ENCODE measurements around the gene KDM4B.
A peak's percentile ranks its signal among the peaks of the same experiment; 100 is the strongest.

The KDM4B gene

DNA sequence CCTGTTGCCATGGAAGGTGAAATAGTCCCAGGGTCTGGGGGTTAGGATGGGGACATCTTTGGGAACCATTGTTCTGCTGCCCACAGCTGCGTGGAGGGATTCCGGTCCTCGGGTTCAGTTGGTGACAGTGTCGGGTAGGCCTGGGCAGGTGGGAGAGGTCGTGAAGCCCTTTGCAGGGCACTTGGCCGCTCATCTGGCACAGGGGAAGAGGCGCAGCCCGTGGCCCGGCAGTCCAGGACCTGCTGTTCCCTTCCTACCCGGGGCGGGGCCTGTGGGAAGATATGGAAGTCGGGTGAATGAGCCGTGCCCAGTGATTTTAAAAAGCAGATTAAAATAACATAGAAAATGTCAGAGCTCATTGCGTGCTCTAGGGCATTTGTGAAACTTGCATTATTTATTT, 44.8 kb downstream of the KDM4B start:
- no peak for DNase-seq (ENCODE audit: low read depth in 3 of 3)

GRCh38 chr19:5014941-5015340, 46.0 kb downstream of the KDM4B start:
- no peak for DNase-seq (ENCODE audit: low read depth in 3 of 3)

DNA sequence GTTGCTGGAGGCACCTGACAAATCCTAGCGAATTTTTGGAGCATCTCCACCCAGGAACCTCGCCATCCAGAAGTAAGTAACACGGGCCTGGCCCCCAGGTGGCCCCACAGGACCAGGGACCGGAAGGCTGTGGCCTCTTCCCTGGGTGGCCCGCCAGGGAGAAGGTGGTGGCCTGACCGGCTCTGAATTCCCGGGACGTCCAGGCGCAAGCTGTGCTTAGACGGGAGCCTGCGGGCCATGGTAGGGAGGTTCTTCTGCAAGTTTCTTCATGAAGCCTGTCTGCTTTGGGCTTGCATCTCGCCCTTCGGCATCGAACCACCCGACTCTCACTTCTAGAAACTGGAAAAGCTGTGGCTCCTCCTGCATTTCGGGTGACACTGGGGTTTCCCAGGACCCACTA, 47.4 kb downstream of the KDM4B start:
- DNase-seq (ENCODE audit: low read depth in 3 of 3) = no peak

- no peak for DNase-seq (ENCODE audit: low read depth in 3 of 3)
Observed at GRCh38 chr19:5016781-5017180, 47.9 kb downstream of the KDM4B start.

DNA sequence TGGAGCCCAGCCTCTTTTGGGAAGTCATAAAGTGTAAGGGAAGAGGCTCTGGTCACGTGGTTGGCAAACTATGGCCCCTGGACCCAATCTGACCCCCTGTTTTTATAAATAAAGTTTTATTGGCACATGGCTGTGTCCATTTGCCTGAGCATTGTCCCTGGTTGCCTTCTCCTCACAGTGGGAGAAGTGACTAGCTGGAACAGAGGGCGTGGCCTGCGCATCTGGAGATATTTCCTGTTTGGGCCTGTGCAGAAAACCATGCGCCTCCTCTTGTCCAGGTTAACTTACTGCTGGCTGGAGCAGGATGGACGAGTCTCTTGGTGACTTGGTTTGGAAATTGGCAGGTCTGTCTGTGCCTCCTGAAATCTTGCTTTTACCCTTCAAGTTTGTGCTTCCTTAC, 48.3 kb downstream of the KDM4B start:
- no peak for DNase-seq (ENCODE audit: low read depth in 3 of 3)

- no peak for DNase-seq (ENCODE audit: low read depth in 3 of 3)
Observed at GRCh38 chr19:5018224-5019015, 49.5 kb downstream of the KDM4B start.

DNA sequence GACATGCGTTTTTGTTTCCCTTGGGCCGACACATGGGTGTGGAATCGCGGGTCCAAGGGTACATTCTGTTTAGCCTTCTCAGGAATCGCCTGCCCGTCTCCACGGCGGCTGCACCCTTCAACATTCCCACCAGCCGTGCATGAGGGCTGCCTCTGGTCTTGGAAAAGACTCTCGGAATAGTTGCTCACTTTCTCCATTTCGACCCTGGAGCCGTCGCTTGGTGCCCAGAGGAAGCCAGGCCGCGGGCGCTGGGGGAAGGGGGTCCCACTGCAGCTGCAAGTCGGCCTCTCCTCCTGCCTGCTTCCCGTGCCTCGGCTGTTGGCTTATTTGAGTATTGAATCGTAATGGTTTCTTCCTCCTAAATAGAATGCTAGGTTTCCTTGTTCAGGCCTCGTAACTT, 51.5 kb downstream of the KDM4B start:
- no peak for DNase-seq (ENCODE audit: low read depth in 3 of 3)

GRCh38 chr19:5021046-5021445, 52.1 kb downstream of the KDM4B start:
- DNase-seq (ENCODE audit: low read depth in 3 of 3) = no peak

DNA sequence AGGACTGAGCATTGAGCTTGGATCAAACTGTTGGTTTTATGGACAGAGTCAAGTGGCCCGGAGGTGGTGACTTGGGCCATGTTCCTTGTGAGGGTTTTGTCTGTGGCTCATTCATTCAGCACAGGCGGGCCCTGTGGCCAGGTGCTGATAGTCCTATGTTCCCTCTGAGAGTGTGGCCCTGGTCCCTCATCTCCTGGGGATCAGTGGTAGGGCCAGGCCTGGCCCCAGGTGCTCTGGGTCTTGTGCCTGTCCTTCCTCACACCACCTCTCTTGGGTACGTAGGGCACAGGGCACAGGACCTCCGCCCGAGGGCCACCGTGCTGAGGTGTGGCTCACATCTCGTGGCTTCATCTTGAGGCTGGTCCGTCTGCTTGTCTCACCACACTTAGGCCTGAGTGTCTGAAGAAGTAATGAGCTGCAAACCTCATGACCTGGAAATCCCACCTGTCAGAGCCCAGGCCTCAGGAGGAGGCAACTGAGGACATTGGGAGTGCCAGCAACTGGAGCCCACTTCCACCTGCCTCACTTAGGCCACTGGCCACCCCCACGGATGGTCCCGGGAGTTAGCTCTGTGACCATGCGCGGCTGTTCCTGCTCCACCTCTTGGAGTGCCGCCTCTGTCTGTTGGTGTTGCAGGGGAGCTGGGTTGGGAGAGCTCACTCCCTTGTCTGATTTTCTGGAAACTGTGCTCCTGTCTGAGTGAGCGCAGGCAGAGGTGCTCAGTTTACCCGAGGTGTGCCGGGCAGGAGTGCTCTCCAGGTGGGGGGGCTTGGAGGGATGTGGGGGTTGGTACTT, 53.4 kb downstream of the KDM4B start:
- DNase-seq (ENCODE audit: low read depth in 3 of 3) = no peak

DNA sequence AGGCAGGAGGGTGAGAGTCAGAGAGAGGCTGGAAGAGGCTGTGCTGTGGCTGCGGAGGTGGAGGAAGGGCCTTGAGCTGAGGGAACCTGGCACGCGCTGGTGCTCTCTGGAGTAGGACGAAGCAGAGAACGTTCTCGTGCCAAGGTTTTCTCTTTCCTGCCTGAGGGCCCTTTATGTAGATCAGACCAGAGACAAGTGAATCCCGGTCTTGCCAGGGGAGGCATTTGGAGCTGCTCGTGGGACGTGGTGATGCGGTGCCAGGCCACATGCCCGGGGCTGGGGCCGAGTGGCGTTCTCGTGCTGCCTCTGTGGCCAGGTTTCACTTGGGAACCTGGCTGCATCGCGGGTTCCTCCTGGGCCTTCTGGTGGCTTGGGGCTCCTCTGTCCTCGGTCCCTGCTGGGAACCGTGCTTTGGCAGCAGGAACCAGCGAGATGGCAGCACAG, 54.2 kb downstream of the KDM4B start:
- no peak for DNase-seq (ENCODE audit: low read depth in 3 of 3)

DNA sequence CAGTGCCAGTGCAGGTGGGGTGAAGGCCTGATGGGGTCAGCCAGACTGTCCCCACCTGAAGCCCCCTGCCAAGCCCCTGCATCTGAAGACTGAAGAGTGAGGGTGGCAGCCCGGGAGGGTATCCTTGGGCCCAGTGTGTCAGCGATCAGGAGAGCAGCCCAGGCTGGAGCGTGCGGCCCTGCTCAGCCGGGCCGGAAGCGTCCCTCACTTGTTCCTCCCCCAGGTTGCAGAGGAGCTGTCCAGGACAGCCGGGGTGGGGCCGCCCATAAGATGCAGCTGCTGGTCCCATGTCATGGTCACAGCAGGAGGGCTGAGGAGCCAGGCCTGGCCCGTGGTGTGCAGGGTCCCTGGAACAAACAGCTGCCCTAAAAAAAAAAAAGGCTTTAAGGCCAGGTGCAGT, 55.4 kb downstream of the KDM4B start:
- no peak for DNase-seq (ENCODE audit: low read depth in 3 of 3)

DNA sequence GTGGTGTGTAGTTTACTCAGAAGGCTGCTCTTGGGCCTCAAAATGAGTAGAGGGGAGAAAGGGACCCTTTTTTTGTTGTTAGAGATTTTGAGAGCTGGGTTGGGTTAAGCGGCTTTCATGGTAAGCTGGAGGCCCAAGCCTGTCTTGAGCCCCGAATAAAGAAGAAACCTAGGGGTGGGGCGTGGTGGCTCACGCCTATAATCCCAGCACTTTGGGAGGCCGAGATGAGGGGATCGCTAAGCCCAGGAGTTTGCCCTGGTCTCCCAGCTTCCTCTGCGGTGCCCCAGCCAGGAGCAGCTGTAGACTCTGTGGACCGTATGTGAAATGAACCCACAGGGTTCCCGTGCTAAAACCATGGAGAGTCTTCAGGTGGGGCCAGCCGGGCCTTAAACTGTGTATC, 56.1 kb downstream of the KDM4B start:
- DNase-seq (ENCODE audit: low read depth in 3 of 3) = no peak

DNA sequence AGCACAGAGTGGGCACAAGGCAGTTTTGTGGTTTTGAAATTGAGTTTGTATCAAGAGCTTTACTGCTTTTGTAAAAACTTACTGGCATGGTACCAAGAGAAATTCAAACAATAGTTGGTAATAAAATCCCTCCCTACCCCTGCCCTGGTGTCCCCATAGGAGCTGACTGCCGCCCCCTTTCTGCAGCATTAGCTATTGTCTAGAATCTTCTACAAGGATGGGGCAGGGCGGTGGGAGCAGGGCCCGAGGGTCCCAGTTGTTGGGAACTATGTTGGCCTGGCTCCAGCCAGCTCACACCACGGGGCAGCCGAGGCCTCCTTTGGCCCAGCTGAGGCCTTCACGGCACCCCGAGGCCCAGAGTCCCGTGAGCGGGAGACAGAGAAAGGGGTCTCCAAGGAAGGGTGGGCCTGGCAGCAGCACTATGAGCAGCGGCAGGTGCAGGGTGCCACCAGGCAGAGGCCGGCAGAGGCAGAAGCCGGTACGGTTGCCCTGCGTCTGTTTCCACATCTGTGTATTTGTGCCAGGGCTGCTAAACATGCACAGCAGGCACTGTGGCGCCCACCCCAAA, 57.9 kb downstream of the KDM4B start:
- no peak for DNase-seq (ENCODE audit: low read depth in 3 of 3)

- no peak for DNase-seq (ENCODE audit: low read depth in 3 of 3)
Observed at GRCh38 chr19:5028229-5028886, 59.4 kb downstream of the KDM4B start.

GRCh38 chr19:5029596-5029995, 60.7 kb downstream of the KDM4B start:
- peak; percentile 38 to 66 (median 41) for DNase-seq (ENCODE audit: low read depth in 3 of 3)

DNA sequence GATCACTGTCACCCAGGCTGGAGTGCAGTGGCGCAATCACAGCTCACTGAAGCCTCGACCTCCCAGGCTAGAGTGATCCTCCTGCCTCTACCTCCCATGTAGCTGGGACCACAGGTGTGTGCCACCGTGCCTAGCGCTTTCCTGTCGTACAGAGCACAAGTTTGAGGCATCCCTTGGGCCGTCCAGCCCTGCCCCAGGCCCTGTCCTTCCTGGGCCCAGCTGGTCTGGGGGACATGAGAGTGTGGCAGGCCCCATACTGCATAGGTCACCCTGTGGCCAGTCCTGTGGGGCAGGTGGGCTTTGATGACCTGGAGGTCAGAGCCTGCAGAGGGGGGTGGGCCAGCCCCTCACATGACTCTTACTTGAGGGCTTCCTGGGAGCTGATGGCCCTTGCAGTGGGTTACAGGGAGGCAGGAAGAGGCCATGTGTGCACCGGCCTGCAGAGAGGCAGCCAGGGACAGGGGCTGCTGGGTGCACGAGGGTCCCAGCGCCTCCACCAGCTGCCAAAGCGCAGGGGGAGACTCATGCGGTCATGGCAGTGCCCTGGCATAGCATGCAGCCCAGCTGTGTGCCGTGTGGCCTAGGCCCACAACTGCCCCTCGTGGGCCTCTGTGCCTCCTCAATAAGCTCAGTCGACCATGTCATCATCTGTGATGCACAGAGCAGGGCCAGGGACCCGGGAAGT, 61.4 kb downstream of the KDM4B start:
- no peak for DNase-seq (ENCODE audit: low read depth in 3 of 3)

- DNase-seq (ENCODE audit: low read depth in 3 of 3) = no peak
Observed at GRCh38 chr19:5030822-5031221, 61.9 kb downstream of the KDM4B start.

DNA sequence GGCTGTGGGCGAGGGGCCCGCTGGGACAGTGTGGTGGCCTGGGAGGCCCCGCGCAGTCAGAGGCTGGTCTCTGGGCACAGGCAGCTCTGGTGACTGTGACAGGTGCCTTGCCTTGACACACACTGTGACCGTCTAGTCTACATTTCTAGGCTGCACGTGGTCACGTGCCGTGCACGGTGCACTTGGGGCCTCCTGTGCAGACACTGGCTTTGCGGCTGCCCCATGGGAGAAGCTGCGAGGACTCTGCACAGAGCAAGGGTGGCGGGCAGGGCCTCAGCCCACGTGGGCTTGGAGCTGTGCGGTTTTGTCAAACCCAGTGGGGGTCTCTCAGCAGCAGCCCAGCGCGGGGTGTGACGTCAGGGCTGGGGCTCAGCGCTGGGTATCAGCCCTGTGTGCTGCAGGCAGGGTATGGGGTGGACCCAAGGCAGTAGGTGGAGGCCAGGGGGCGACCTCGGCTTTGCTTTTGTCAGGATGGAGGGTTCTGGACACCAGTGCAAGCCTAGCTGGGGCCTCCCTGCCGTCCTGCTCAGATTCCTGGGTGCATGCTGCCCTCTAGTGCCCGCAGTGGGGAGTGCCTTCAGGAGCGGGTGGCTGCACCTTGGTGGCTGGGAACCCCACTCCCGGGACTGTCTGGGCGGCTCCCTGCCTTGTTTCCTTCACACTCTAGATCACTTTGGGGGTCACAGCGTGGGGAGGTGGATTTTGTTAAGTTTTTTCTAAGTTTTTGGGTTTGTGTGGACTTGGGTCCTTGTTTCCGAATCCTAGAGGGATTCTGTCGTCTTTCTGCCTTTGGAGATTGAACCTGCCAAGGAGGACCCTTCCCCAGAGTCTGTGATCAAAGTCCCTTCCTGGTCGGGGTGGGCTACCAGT, 62.6 kb downstream of the KDM4B start:
- DNase-seq (ENCODE audit: low read depth in 3 of 3) = peak; percentile 69 to 81 (median 75)

DNA sequence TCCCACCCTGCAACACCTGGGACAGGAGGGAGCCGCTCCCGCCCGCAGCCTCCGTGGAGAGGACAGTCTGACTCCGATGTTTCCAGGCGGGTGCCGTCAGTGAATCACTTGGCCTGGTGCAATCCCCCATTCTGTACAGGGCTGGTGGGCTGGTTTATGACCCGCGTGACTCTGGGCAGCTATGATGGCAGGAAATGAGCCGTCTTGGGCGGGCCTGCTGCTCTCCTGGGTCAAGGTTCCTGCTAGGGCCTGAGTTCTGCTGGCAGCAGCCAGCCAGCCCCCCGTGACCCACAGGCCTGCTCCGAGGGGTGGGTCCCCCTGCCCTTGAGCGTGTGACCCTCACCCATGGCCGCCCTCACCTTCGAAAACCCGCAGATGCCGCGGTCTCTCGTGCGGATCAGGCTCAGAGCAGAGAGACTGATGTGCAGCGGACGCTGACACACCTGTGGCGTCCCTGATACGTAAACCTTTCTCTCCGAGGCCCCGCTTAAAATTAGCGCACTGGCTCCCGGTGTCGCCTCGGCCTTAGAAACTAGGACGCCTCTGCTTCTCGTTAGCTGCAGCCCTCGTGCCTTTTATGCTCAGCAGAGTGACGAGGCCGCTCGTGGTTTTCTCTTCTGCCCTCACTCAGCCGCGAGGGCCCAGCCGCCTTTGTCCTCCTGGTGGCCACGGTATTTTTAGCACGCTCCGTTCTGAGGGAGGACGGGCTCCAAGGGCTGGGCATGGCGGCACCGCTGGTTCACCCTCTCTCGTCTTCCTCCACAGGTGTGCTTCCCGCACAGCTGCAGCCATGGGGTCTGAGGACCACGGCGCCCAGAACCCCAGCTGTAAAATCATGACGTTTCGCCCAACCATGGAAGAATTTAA, 63.4 kb downstream of the KDM4B start:
- no peak for DNase-seq (ENCODE audit: low read depth in 3 of 3)
